Measurements from ENCODE around the gene MINK1.
"Not testable (repeated sequence)": the region's sequence is repeated elsewhere in the genome, so short reads cannot be mapped to it uniquely, and the experiment has no call there.

The MINK1 gene

GRCh38 chr17:4869058-4869998, 36.2 kb downstream of the MINK1 start:
- WGBS (ENCODE audit: extremely low coverage, insufficient coverage, insufficient read length): no CpG with 5 or more reads among the region's 22 CpGs

GRCh38 chr17:4870855-4871254, 37.7 kb downstream of the MINK1 start:
- Histone ChIP-seq H3K9ac (ENCODE audit: low read length) (no peak overlapping the region), H2AK5ac (ENCODE audit: low read length) (no peak overlapping the region), H3K27ac (ENCODE audit: low read depth, low read length) (no peak overlapping the region), H3K4me2 (ENCODE audit: low read length) (no peak overlapping the region), H3K9me3 (ENCODE audit: insufficient read depth, low read depth, low read length) (no peaks in the 10 kb centered on the region), H2BK5ac (ENCODE audit: low read depth, low read length, poor library complexity) (no peak overlapping the region), H3K4me1 (ENCODE audit: control insufficient read depth in 1 of 2, insufficient read depth in 2 of 2, low read length in 2 of 2) (no peaks in the 10 kb centered on the region), H3K36me3 (ENCODE audit: control insufficient read depth in 1 of 2, insufficient read depth in 2 of 2, low read length in 2 of 2) (peaks cover 5 to 6% of the 10 kb centered on the region in 2 experiments), H3K4me3 (ENCODE audit: low read depth, low read length) (no peak overlapping the region), H3K14ac (ENCODE audit: low read length) (no peak overlapping the region), H3K27me3 (ENCODE audit: insufficient read depth, low read length) (no peaks in the 10 kb centered on the region), H3K23ac (ENCODE audit: low read length) (no peak overlapping the region), H4K12ac (ENCODE audit: low read depth, low read length) (no peak overlapping the region), H3K79me2 (ENCODE audit: control insufficient read depth, insufficient read depth, low read length, poor library complexity) (peaks cover 2% of the 10 kb centered on the region), H2BK120ac (ENCODE audit: insufficient read depth, low read length, poor library complexity) (no peak overlapping the region), H2BK12ac (ENCODE audit: low read length) (no peak overlapping the region), H4K8ac (ENCODE audit: low read depth, low read length) (no peak overlapping the region), H3K18ac (ENCODE audit: low read length) (no peak overlapping the region), H4K91ac (ENCODE audit: low read depth, low read length) (no peak overlapping the region), H3K4ac (ENCODE audit: low read depth, low read length) (no peak overlapping the region), H3K79me1 (ENCODE audit: low read length) (no peaks in the 10 kb centered on the region), H2AFZ (ENCODE audit: insufficient read depth, low read length, poor library complexity) (no peak overlapping the region)
- DNase-seq: no peak
- no CpG with 5 or more reads among the region's 2 CpGs for WGBS (ENCODE audit: extremely low coverage, insufficient coverage, insufficient read length)

More at GRCh38 chr17:4869058-4869998, 36.2 kb downstream of the MINK1 start:
- H3K18ac ChIP-seq (ENCODE audit: low read length); H3K27ac ChIP-seq (ENCODE audit: low read depth, low read length); H3K4me3 ChIP-seq (ENCODE audit: low read depth, low read length); H2BK12ac ChIP-seq (ENCODE audit: low read length); H2AK5ac ChIP-seq (ENCODE audit: low read length); H3K79me2 ChIP-seq (ENCODE audit: control insufficient read depth, insufficient read depth, low read length, poor library complexity); DNase-seq; H4K8ac ChIP-seq (ENCODE audit: low read depth, low read length); H3K9me3 ChIP-seq (ENCODE audit: insufficient read depth, low read depth, low read length); H3K14ac ChIP-seq (ENCODE audit: low read length); H3K79me1 ChIP-seq (ENCODE audit: low read length); H4K91ac ChIP-seq (ENCODE audit: low read depth, low read length); H3K4me2 ChIP-seq (ENCODE audit: low read length); H2BK120ac ChIP-seq (ENCODE audit: insufficient read depth, low read length, poor library complexity); H3K36me3 ChIP-seq (ENCODE audit: control insufficient read depth in 1 of 2, insufficient read depth in 2 of 2, low read length in 2 of 2); H2BK5ac ChIP-seq (ENCODE audit: low read depth, low read length, poor library complexity); H3K23ac ChIP-seq (ENCODE audit: low read length); H3K27me3 ChIP-seq (ENCODE audit: insufficient read depth, low read length); H3K4me1 ChIP-seq (ENCODE audit: control insufficient read depth in 1 of 2, insufficient read depth in 2 of 2, low read length in 2 of 2); H4K12ac ChIP-seq (ENCODE audit: low read depth, low read length); H3K4ac ChIP-seq (ENCODE audit: low read depth, low read length); H2AFZ ChIP-seq (ENCODE audit: insufficient read depth, low read length, poor library complexity); H3K9ac ChIP-seq (ENCODE audit: low read length): not testable (repeated sequence)

DNA sequence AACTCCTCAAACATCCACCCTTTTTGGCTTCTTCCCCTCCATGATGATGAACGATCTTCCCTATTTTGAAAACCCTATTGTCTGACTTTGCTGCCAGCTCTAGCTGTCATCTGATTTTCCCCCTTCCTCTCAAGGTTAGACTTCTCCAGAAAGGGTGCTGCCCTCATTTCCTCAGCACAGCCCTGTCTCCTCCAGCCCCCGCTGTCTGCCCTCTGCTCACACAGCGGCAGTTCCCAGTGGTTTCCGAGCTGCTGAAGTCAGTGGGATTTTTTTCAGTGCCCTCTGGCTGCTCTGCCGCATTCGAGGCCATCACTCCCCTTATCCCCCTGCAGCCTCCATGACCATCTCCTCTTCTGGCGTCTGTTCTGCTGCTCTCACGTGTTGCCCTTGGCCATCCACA, 39.6 kb downstream of the MINK1 start:
- Histone ChIP-seq H2BK120ac (ENCODE audit: insufficient read depth, low read length, poor library complexity) (no peak overlapping the region), H4K8ac (ENCODE audit: low read depth, low read length) (no peak overlapping the region), H2AFZ (ENCODE audit: insufficient read depth, low read length, poor library complexity) (no peak overlapping the region), H4K12ac (ENCODE audit: low read depth, low read length) (no peak overlapping the region), H2BK12ac (ENCODE audit: low read length) (no peak overlapping the region), H3K4me2 (ENCODE audit: low read length) (no peak overlapping the region), H3K18ac (ENCODE audit: low read length) (no peak overlapping the region), H3K4me3 (ENCODE audit: low read depth, low read length) (no peak overlapping the region), H3K9ac (ENCODE audit: low read length) (no peak overlapping the region), H3K36me3 (ENCODE audit: control insufficient read depth in 1 of 2, insufficient read depth in 2 of 2, low read length in 2 of 2) (peaks cover 8 to 11% of the 10 kb centered on the region in 2 experiments), H3K27me3 (ENCODE audit: insufficient read depth, low read length) (no peaks in the 10 kb centered on the region), H3K27ac (ENCODE audit: low read depth, low read length) (no peak overlapping the region), H3K9me3 (ENCODE audit: insufficient read depth, low read depth, low read length) (no peaks in the 10 kb centered on the region), H3K4ac (ENCODE audit: low read depth, low read length) (no peak overlapping the region), H3K79me1 (ENCODE audit: low read length) (no peaks in the 10 kb centered on the region), H3K79me2 (ENCODE audit: control insufficient read depth, insufficient read depth, low read length, poor library complexity) (peaks cover 2% of the 10 kb centered on the region), H2AK5ac (ENCODE audit: low read length) (no peak overlapping the region), H3K4me1 (ENCODE audit: control insufficient read depth in 1 of 2, insufficient read depth in 2 of 2, low read length in 2 of 2) (no peaks in the 10 kb centered on the region), H4K91ac (ENCODE audit: low read depth, low read length) (no peak overlapping the region), H2BK5ac (ENCODE audit: low read depth, low read length, poor library complexity) (no peak overlapping the region), H3K23ac (ENCODE audit: low read length) (no peak overlapping the region), H3K14ac (ENCODE audit: low read length) (no peak overlapping the region)
- no CpG with 5 or more reads among the region's 8 CpGs for WGBS (ENCODE audit: extremely low coverage, insufficient coverage, insufficient read length)
- peak in 1 of 2 donors; percentile 27 for DNase-seq

DNA sequence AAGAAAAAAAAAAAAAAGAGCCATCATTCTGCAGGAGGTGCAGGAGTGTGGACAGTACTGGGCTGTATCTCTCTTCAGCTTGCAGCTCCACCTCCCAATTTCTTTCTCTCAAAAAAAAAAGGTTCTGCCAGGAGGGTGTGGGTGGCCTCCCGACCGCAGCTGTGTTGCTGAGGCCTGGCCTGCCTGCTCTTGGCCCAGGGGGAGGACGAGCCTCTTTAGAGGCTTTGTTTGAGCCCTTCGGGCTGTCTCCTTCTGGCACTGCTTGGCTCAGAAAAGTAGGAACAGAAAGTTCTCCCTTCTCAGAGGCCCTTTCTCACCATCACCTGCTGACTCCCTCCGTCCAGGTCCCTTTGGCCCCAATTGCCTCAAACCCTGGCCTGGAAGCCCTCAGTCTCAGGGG, 43.9 kb downstream of the MINK1 start:
- H3K4me2 ChIP-seq (ENCODE audit: low read length): no peak overlapping the region
- H2AK5ac ChIP-seq (ENCODE audit: low read length): no peak overlapping the region
- H3K36me3 ChIP-seq (ENCODE audit: control insufficient read depth in 1 of 2, insufficient read depth in 2 of 2, low read length in 2 of 2): peaks cover 34 to 37% of the 10 kb centered on the region in 2 experiments
- no peak overlapping the region for H3K9ac ChIP-seq (ENCODE audit: low read length)
- no peak overlapping the region for H3K4ac ChIP-seq (ENCODE audit: low read depth, low read length)
- no peak overlapping the region for H3K27ac ChIP-seq (ENCODE audit: low read depth, low read length)
- no peak overlapping the region for H3K23ac ChIP-seq (ENCODE audit: low read length)
- H3K18ac ChIP-seq (ENCODE audit: low read length): peak overlapping the region; percentile 43
- H2BK120ac ChIP-seq (ENCODE audit: insufficient read depth, low read length, poor library complexity): no peak overlapping the region
- no peak overlapping the region for H2BK12ac ChIP-seq (ENCODE audit: low read length)
- H3K4me1 ChIP-seq (ENCODE audit: control insufficient read depth in 1 of 2, insufficient read depth in 2 of 2, low read length in 2 of 2): no peaks in the 10 kb centered on the region
- H2AFZ ChIP-seq (ENCODE audit: insufficient read depth, low read length, poor library complexity): no peak overlapping the region
- no peaks in the 10 kb centered on the region for H3K79me1 ChIP-seq (ENCODE audit: low read length)
- H4K8ac ChIP-seq (ENCODE audit: low read depth, low read length): no peak overlapping the region
- H3K9me3 ChIP-seq (ENCODE audit: insufficient read depth, low read depth, low read length): no peaks in the 10 kb centered on the region
- H2BK5ac ChIP-seq (ENCODE audit: low read depth, low read length, poor library complexity): no peak overlapping the region
- peaks cover 2% of the 10 kb centered on the region for H3K79me2 ChIP-seq (ENCODE audit: control insufficient read depth, insufficient read depth, low read length, poor library complexity)
- H3K4me3 ChIP-seq (ENCODE audit: low read depth, low read length): no peak overlapping the region
- no peak overlapping the region for H3K14ac ChIP-seq (ENCODE audit: low read length)
- H3K27me3 ChIP-seq (ENCODE audit: insufficient read depth, low read length): no peaks in the 10 kb centered on the region
- WGBS (ENCODE audit: extremely low coverage, insufficient coverage, insufficient read length): no CpG with 5 or more reads among the region's 5 CpGs
- no peak overlapping the region for H4K12ac ChIP-seq (ENCODE audit: low read depth, low read length)
- no peak for DNase-seq
- no peak overlapping the region for H4K91ac ChIP-seq (ENCODE audit: low read depth, low read length)

Measured in trophoblast cell (in vitro differentiated cells and primary cell).